Epithelial cell of proximal tubule (primary cell): ENCODE data around the gene UBN1. TPM values are rescaled to one million over a fixed set of nuclear protein-coding genes. Genes with fewer than 3 reads are reported as not detected.

Experiments used
- DNase-seq: peaks from one replicate; pipeline ENCODE4 v3.0.0-alpha.2; 2011; ENCODE audit warnings: low read depth
- H3K4me3 ChIP-seq: 2 replicates; pipeline ENCODE4 v1.5.1; 2011; ENCODE audit warnings: low read depth, mild to moderate bottlenecking, low read length
- CTCF ChIP-seq: conservative IDR thresholded peaks from 2 replicates; pipeline ENCODE4 v1.5.1; 2012; ENCODE audit warnings: low read depth, mild to moderate bottlenecking, low read length
- total RNA-seq: library from RNA; depleted of rRNA; stranded (reverse); fragments of >200 nt; gene quantifications from 2 replicates; pipeline ENCODE4 v1.2.3, GENCODE V29; 2015

Gene UBN1
- total RNA-seq, 1 donor from 2014 or later = 24.5 TPM

- TF ChIP-seq CTCF = no peak
- DNase-seq = no peak
- no peak overlapping the region for H3K4me3 ChIP-seq
These were observed 30.1 kb downstream of the UBN1 start for GRCh38 chr16:4877380-4877685.

GRCh38 chr16:4879049-4879448, 31.8 kb downstream of the UBN1 start:
- H3K4me3 ChIP-seq = no peak overlapping the region
- no peak for TF ChIP-seq CTCF
- no peak for DNase-seq

DNA sequence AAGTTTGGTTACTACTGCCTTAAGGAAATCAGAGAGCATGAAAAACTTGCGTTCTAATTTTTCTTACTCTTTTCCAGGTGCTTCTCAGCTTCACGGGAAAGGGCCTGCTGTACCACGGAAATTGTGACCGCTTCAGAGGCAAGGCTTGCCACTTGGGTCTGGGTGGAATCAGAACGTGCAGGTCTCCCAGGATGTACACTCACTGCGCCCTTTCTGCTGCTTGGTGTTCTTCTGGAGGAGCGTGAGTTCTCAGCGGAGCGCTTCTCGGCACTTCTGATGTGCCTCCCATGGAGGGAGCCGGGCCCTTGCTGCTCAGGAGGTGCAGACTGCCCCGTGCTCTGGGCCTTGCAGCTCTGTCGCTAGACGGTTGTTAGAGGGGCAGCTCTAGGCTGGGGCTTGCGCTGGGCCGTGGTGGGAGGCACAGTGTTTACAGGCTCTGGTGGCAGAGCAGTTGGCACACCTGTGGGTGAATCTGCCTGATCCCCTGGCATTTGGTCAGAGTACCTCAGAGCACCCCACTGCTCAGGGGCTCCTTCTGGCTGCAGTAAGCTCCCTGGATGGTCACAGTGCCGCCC, 32.8 kb downstream of the UBN1 start:
- no peak for TF ChIP-seq CTCF
- DNase-seq = no peak
- H3K4me3 ChIP-seq = no peak overlapping the region

DNA sequence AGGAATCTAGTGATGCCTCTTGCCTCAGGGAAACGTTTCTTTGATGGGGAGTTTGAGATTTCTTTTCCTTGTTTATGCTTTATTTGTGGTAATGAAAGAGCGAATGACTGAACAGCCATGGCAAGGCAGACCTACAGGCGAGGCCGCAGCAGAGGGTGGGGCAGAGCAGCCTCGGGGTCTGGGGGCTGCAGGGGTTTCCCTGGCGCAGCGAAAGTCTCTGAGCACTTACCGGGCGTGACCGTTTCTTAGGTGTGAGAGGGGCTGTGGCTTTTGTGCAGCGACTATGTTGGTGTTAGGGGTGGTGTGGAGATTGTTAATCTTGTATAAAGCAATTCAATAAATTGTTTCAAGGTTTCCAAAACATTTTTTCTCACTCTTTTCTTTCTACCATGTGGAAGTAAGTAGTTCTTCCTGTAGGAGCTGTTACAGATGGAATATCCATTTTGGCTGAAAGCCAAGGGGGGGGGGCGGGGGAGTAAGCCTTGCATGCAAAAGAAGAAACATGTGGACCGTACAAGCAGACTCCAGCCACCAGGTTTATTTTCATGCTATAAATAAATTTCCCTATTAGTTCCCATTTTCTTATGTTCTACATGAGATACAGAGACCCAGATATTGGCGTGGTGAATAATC, 34.8 kb downstream of the UBN1 start:
- DNase-seq = no peak
- H3K4me3 ChIP-seq = no peak overlapping the region
- no peak for TF ChIP-seq CTCF

DNA sequence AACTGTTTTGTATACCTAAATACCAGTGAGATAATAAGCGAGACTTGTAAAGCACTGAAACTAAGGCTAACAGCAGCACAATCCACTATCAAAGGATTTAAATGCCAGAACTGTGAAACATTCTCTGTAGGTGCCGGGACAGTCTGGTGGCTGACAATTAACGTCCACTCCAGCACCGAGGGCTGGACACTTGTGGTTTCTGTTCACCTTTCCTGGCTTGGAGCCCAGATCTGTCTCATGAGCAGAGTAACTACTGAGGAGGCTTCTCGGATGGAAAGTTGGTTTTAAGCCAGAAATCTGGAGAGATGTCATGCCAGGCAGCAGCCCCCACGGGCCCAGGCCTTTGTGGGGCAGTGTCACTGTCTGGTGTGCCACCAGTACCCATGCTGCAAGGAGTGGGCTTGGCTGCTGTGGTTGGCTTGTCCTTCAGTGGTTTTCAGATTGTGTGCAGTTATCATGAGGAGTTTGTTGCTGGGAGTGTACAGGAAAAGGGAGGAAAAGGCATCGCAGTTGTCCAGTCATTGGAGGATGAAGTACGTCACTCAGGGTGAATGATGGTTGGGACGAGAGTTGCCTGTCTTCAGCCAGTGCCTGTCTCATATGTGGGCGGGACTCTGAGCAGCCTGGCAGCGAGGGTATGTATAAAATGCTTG, 35.5 kb downstream of the UBN1 start:
- DNase-seq = peak; percentile 63
- no peak overlapping the region for H3K4me3 ChIP-seq
- no peak for TF ChIP-seq CTCF

GRCh38 chr16:4883501-4883900, 36.2 kb downstream of the UBN1 start:
- no peak for TF ChIP-seq CTCF
- no peak for DNase-seq
- H3K4me3 ChIP-seq = no peak overlapping the region

DNA sequence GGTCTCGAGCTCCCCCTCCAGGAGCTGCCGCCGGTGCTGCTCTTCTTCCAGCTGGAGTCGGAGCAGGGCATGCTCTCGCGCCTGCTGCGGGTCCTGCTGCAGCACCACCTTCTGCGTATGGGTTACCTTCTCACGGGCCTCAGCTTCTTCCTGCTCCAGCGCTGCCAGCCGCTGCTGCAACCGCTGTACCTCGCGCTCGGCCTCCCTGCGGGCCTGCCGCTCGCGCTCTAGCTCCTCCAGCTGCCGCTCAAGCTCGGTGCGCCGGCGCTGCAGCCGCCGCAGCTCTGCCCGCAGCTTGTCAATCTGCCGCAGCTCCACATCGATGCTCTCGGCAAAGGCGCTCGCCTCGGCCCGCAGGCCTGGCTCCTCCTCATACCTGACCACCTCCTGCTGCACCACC, 36.9 kb downstream of the UBN1 start:
- TF ChIP-seq CTCF = no peak
- no peak for DNase-seq
- no peak overlapping the region for H3K4me3 ChIP-seq
